HepG2 (cell line): ENCODE results near the gene PYGB. TPM values are rescaled to one million over a fixed set of nuclear protein-coding genes. Genes with fewer than 3 reads are reported as not detected.
A peak's percentile ranks its signal among the peaks of the same experiment; 100 is the strongest.

Source experiments
- ATAC-seq: fragments of 200-7000 bp; cut with Tn5 transposase; 3 replicates; pipeline ENCODE4 v1.9.1; 2020; ENCODE audit warnings: mild to moderate bottlenecking, moderate library complexity
- BruUV-seq: library from RNA; stranded (reverse); fragments of 400-500 nt; replicated peaks from 2 replicates; lab custom pipeline; 2021; lab: Mats Ljungman, UMichigan
- CTCF ChIA-PET: fragments of 300-600 bp; formaldehyde crosslinking; extraction: SDS; loops from one replicate; lab custom pipeline; 2021; ENCODE audit warnings: low total read pairs, inconsistent platforms, low intra/inter-chr PET ratio; lab: Yijun Ruan, JAX
- POLR2A ChIA-PET: fragments of 350-600 bp; sonication (Branson Sonifier 250); formaldehyde crosslinking; loops from one replicate; lab custom pipeline; 2020; ENCODE audit warnings: antibody characterized with exemption, inconsistent platforms; lab: Yijun Ruan, JAX
- DNase-seq: peaks from one replicate; pipeline ENCODE4 v3.0.0-alpha.2; 2015; ENCODE audit warnings: low spot score
- FAIRE-seq: peaks from 3 replicates; lab custom pipeline; 2011; peaks lifted over from hg19 to GRCh38; lab: Jason Lieb, UNC
- H2AFZ ChIP-seq: one replicate; pipeline ENCODE4 v1.6.1; 2011; ENCODE audit warnings: low read length, inconsistent platforms
- H3K27ac ChIP-seq: fragments of 300-600 bp; 3 replicates; pipeline ENCODE4 v1.8.0; 2011; ENCODE audit warnings: mixed run types, mild to moderate bottlenecking, mixed read lengths, low read length, inconsistent platforms; ENCODE audit not compliant: insufficient read depth; ENCODE audit errors: extremely low read length
- H3K27me3 ChIP-seq, 2 experiments: fragments of 200-600 bp in 1 of 2; 2 replicates in 1 of 2; 3 replicates in 1 of 2; pipeline versions ENCODE4 v1.6.0 to v1.8.0; 2011; ENCODE audit warnings: low read length in 2 of 2, mild to moderate bottlenecking in 2 of 2, moderate library complexity in 2 of 2, inconsistent platforms in 1 of 2; ENCODE audit not compliant: insufficient read depth in 2 of 2, control insufficient read depth in 1 of 2
- H3K36me3 ChIP-seq, 2 experiments: fragments of 200-600 bp in 1 of 2; replicated peaks in 1 of 2; 2 replicates in 1 of 2; 3 replicates in 1 of 2; pipeline versions ENCODE4 v1.5.1 to v1.8.0; 2011; ENCODE audit warnings: low read length in 2 of 2, inconsistent platforms in 1 of 2; ENCODE audit not compliant: insufficient read depth in 2 of 2, control insufficient read depth in 1 of 2
- H3K4me1 ChIP-seq: 2 replicates; pipeline ENCODE4 v1.5.1; 2012; ENCODE audit warnings: low read length, inconsistent platforms; ENCODE audit not compliant: insufficient read depth
- H3K4me2 ChIP-seq: 2 replicates; pipeline ENCODE4 v1.6.0; 2011; ENCODE audit warnings: low read depth, low read length, inconsistent platforms
- H3K4me3 ChIP-seq, 3 experiments: fragments of 200-600 bp in 1 of 3; sonication (generic), shearing (Covaris generic) in 1 of 3; replicated peaks in 1 of 3; 2 replicates each; pipeline ENCODE4 v1.5.1; 2011 to 2016; ENCODE audit warnings: low read length in 3 of 3, inconsistent platforms in 2 of 3, low read depth in 2 of 3, mild to moderate bottlenecking in 2 of 3, control low read depth in 1 of 3, mixed read lengths in 1 of 3; ENCODE audit not compliant: insufficient read depth in 1 of 3
- H3K79me2 ChIP-seq: one replicate; pipeline ENCODE4 v1.6.1; 2011; ENCODE audit warnings: low read length, inconsistent platforms; ENCODE audit not compliant: insufficient read depth
- H3K9ac ChIP-seq: 2 replicates; pipeline ENCODE4 v1.6.0; 2011; ENCODE audit warnings: mild to moderate bottlenecking, low read depth, low read length, inconsistent platforms; ENCODE audit not compliant: insufficient read depth
- H3K9me3 ChIP-seq: 2 replicates; pipeline ENCODE4 v1.5.1; 2012; ENCODE audit warnings: mild to moderate bottlenecking, low read length
- H4K20me1 ChIP-seq: 2 replicates; pipeline ENCODE4 v1.6.0; 2011; ENCODE audit warnings: inconsistent platforms, mild to moderate bottlenecking, low read length, moderate library complexity; ENCODE audit not compliant: insufficient read depth
- IKZF1 ChIP-seq: fragments of 450-650 bp; IDR thresholded peaks from 2 replicates; pipeline ENCODE4 v1.7.1; 2016
- MAFK ChIP-seq, 2 experiments: IDR thresholded peaks in 1 of 2; conservative IDR thresholded peaks in 1 of 2; 2 replicates each; pipeline ENCODE4 v1.6.1; 2011; ENCODE audit warnings: improper control_type of control experiment in 2 of 2, low read length in 2 of 2
- NFIC ChIP-seq: IDR thresholded peaks from 2 replicates; pipeline ENCODE4 v1.6.1; 2012; ENCODE audit warnings: mild to moderate bottlenecking, low read length, inconsistent platforms
- NFRKB ChIP-seq: fragments of 450-650 bp; IDR thresholded peaks from 2 replicates; pipeline ENCODE4 v1.6.1; 2017
- PHF21A ChIP-seq: sonication (generic); formaldehyde crosslinking; IDR thresholded peaks from 2 replicates; pipeline ENCODE4 v1.5.0; 2020; ENCODE audit warnings: mild to moderate bottlenecking, missing genetic modification reagents
- PTBP1 ChIP-seq: fragments of 200-400 bp; formaldehyde crosslinking; IDR thresholded peaks from 2 replicates; pipeline ENCODE4 v1.6.1; 2018; ENCODE audit warnings: low read length, low read depth; ENCODE audit not compliant: poor library complexity, severe bottlenecking
- RBAK ChIP-seq: sonication (generic); formaldehyde crosslinking; IDR thresholded peaks from 2 replicates; pipeline ENCODE4 v1.5.1; 2020; ENCODE audit warnings: mild to moderate bottlenecking, missing genetic modification reagents
- STAT5B ChIP-seq: sonication (generic); formaldehyde crosslinking; IDR thresholded peaks from 2 replicates; pipeline ENCODE4 v1.4.0; 2020; ENCODE audit warnings: missing genetic modification reagents
- ZFP37 ChIP-seq: sonication (generic); formaldehyde crosslinking; IDR thresholded peaks from 2 replicates; pipeline ENCODE4 v1.4.0; 2020; ENCODE audit warnings: missing genetic modification reagents, borderline replicate concordance
- ZFP91 ChIP-seq: sonication (generic); formaldehyde crosslinking; IDR thresholded peaks from 2 replicates; pipeline ENCODE4 v1.9.0; 2022; ENCODE audit warnings: missing genetic modification reagents, mild to moderate bottlenecking, borderline replicate concordance
- ZNF10 ChIP-seq: sonication (generic); formaldehyde crosslinking; IDR thresholded peaks from 2 replicates; pipeline ENCODE4 v1.4.0; 2020; ENCODE audit warnings: mild to moderate bottlenecking, low read depth, missing genetic modification reagents, borderline replicate concordance
- ZNF326 ChIP-seq: sonication (generic); formaldehyde crosslinking; IDR thresholded peaks from 2 replicates; pipeline ENCODE4 v1.4.0; 2020; ENCODE audit warnings: missing genetic modification reagents, borderline replicate concordance
- ZNF704 ChIP-seq: sonication (generic); formaldehyde crosslinking; IDR thresholded peaks from 2 replicates; pipeline ENCODE4 v1.8.1; 2023; ENCODE audit warnings: mild to moderate bottlenecking, inconsistent platforms, moderate library complexity, missing genetic modification reagents, borderline replicate concordance
- ZNF746 ChIP-seq: sonication (generic); formaldehyde crosslinking; IDR thresholded peaks from 2 replicates; pipeline ENCODE4 v1.8.0; 2022; ENCODE audit warnings: mild to moderate bottlenecking, missing genetic modification reagents
- ZNF766 ChIP-seq: sonication (generic); formaldehyde crosslinking; IDR thresholded peaks from 2 replicates; pipeline ENCODE4 v1.5.0; 2020; ENCODE audit warnings: missing genetic modification reagents, borderline replicate concordance
- WGBS: methylation state at CpG from one replicate; pipeline ENCODE4 v1.1.6; 2017; ENCODE audit warnings: low lambda C conversion rate; 5-methylcytosine and 5-hydroxymethylcytosine counted together
- in situ Hi-C: cut with HindIII; loops from 2 replicates; pipeline ENCODE4 v1.10.0; 2017; ENCODE audit warnings: low pct_unique_long_range_greater_than_20kb; ENCODE audit not compliant: extremely low pct_ligation_motif_present
- intact Hi-C: fragments of 100-400 bp; cut with micrococcal nuclease; formaldehyde crosslinking; loops from one replicate; pipeline ENCODE4 v1.10.0; 2022; ENCODE audit not compliant: unreplicated experiment
- polyA plus RNA-seq, 8 experiments: library from polyadenylated mRNA; depleted of rRNA in 3 of 8; stranded (reverse) in 7 of 8; unstranded in 1 of 8; fragments of >200 nt; fragmentation: Illumina TruSeq in 4 of 8; extraction: Trizol in 4 of 8; gene quantifications; 2 replicates each; pipeline versions ENCODE4 v1.2.1 to v1.2.3, GENCODE V29; 2011 to 2016; ENCODE audit warnings: low read depth in 4 of 8, missing spikeins in 1 of 8, mixed read lengths in 1 of 8; ENCODE audit not compliant: insufficient read depth in 1 of 8
- total RNA-seq, 5 experiments: library from RNA; depleted of rRNA; stranded (reverse); fragments of >200 nt; fragmentation: Illumina TruSeq; extraction: Trizol; gene quantifications; 2 replicates each; pipeline ENCODE4 v1.2.3, GENCODE V29; 2016; ENCODE audit warnings: low read depth in 1 of 5
- TF ChIP-seq, protein P1 (sequence below): sonication (generic); formaldehyde crosslinking; IDR thresholded peaks from 2 replicates; pipeline ENCODE4 v1.5.1; 2020; ENCODE audit warnings: missing genetic modification reagents, mild to moderate bottlenecking, borderline replicate concordance
- TF ChIP-seq, protein P2 (sequence below): sonication (generic); formaldehyde crosslinking; conservative IDR thresholded peaks from 2 replicates; pipeline ENCODE4 v1.4.0; 2020; ENCODE audit warnings: missing genetic modification reagents

The PYGB gene
- total and polyA plus RNA-seq, 2 of the 13 experiments (the other 11 are each of a cell fraction or from before 2014, with no cell fraction given), result 24.2 to 86.3 TPM

GRCh38 chr20:25204550-25205276, 43.2 kb upstream of the PYGB start:
- H3K4me2 ChIP-seq, result no peak overlapping the region
- no peak overlapping the region for H2AFZ ChIP-seq
- no peak overlapping the region for H3K9ac ChIP-seq
- POLR2A ChIA-PET, result interaction anchor here (0.6 kb wide), 1 partner anchor 9 kb away, joined by 4 read pairs; the partner anchor contains the start of gene ENTPD6
- ATAC-seq (peak; percentile 11; the same call in 1 of the 3 replicates), FAIRE-seq (no peak), DNase-seq (no peak)
- no TSS peak for BruUV-seq
- intact Hi-C loops (no loop called here), in situ Hi-C loops (no loop called here)
- H3K4me3 ChIP-seq, result no peak overlapping the region
- H3K4me1 ChIP-seq, result peaks cover 34% of the 10 kb centered on the region
- no peaks in the 10 kb centered on the region for H3K9me3 ChIP-seq
- CTCF ChIA-PET, result no interaction called here
- no peak overlapping the region for H3K27ac ChIP-seq
- no peak for TF ChIP-seq ZFP37 (CRISPR knock-in tag)
- TF ChIP-seq ZNF746 (CRISPR knock-in tag), result no peak
- TF ChIP-seq ZFP91 (CRISPR knock-in tag), result no peak
- TF ChIP-seq IKZF1, result no peak
- TF ChIP-seq, protein P1, sequence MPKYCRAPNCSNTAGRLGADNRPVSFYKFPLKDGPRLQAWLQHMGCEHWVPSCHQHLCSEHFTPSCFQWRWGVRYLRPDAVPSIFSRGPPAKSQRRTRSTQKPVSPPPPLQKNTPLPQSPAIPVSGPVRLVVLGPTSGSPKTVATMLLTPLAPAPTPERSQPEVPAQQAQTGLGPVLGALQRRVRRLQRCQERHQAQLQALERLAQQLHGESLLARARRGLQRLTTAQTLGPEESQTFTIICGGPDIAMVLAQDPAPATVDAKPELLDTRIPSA (CRISPR knock-in tag), result no peak
- no peak for TF ChIP-seq ZNF704 (CRISPR knock-in tag)
- no peak for TF ChIP-seq MAFK (conservative IDR thresholded peaks at IDR 0.05 in 1 of 2, IDR thresholded peaks at IDR 0.05 in 1 of 2; ENCODE audit: low read length in 2 of 2)
- TF ChIP-seq NFRKB, result no peak
- TF ChIP-seq PHF21A (CRISPR knock-in tag), result no peak
- TF ChIP-seq PTBP1, result no peak
- no peak for TF ChIP-seq STAT5B (CRISPR knock-in tag)
- TF ChIP-seq, protein P2, sequence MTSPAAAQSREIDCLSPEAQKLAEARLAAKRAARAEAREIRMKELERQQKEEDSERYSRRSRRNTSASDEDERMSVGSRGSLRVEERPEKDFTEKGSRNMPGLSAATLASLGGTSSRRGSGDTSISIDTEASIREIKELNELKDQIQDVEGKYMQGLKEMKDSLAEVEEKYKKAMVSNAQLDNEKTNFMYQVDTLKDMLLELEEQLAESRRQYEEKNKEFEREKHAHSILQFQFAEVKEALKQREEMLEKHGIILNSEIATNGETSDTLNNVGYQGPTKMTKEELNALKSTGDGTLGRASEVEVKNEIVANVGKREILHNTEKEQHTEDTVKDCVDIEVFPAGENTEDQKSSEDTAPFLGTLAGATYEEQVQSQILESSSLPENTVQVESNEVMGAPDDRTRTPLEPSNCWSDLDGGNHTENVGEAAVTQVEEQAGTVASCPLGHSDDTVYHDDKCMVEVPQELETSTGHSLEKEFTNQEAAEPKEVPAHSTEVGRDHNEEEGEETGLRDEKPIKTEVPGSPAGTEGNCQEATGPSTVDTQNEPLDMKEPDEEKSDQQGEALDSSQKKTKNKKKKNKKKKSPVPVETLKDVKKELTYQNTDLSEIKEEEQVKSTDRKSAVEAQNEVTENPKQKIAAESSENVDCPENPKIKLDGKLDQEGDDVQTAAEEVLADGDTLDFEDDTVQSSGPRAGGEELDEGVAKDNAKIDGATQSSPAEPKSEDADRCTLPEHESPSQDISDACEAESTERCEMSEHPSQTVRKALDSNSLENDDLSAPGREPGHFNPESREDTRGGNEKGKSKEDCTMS (CRISPR knock-in tag), result no peak
- no peak for TF ChIP-seq ZNF10 (CRISPR knock-in tag)
- no peak for TF ChIP-seq RBAK
- TF ChIP-seq NFIC, result no peak
- no peak for TF ChIP-seq ZNF766
- no peak for TF ChIP-seq ZNF326 (CRISPR knock-in tag)
- WGBS, result 96% methylated on average over 9 of the region's 9 CpGs
- peaks cover 58% of the 10 kb centered on the region for H3K79me2 ChIP-seq
- H3K36me3 ChIP-seq, result peaks cover 5 to 8% of the 10 kb centered on the region in 2 experiments
- 0 out of 2 replicates have a peak, but pooled peaks cover 3% of the 10 kb centered on the region for H4K20me1 ChIP-seq
- H3K27me3 ChIP-seq, result no peaks in the 10 kb centered on the region
